HepG2 (cell line): ENCODE data around the gene TTC22. TPM values are rescaled to one million over a fixed set of nuclear protein-coding genes. Genes with fewer than 3 reads are reported as not detected.
A peak's percentile ranks its signal among the peaks of the same experiment; 100 is the strongest.

Experiments
- ATAC-seq: fragments of 200-7000 bp; cut with Tn5 transposase; 3 replicates; pipeline ENCODE4 v1.9.1; 2020; ENCODE audit warnings: mild to moderate bottlenecking, moderate library complexity
- BruUV-seq: library from RNA; stranded (reverse); fragments of 400-500 nt; replicated peaks from 2 replicates; lab custom pipeline; 2021; lab: Mats Ljungman, UMichigan
- CTCF ChIA-PET: fragments of 300-600 bp; formaldehyde crosslinking; extraction: SDS; loops from one replicate; lab custom pipeline; 2021; ENCODE audit warnings: low total read pairs, inconsistent platforms, low intra/inter-chr PET ratio; lab: Yijun Ruan, JAX
- POLR2A ChIA-PET: fragments of 350-600 bp; sonication (Branson Sonifier 250); formaldehyde crosslinking; loops from one replicate; lab custom pipeline; 2020; ENCODE audit warnings: antibody characterized with exemption, inconsistent platforms; lab: Yijun Ruan, JAX
- DNase-seq: peaks from one replicate; pipeline ENCODE4 v3.0.0-alpha.2; 2015; ENCODE audit warnings: low spot score
- FAIRE-seq: peaks from 3 replicates; lab custom pipeline; 2011; peaks lifted over from hg19 to GRCh38; lab: Jason Lieb, UNC
- H2AFZ ChIP-seq: one replicate; pipeline ENCODE4 v1.6.1; 2011; ENCODE audit warnings: low read length, inconsistent platforms
- H3K27ac ChIP-seq: fragments of 300-600 bp; 3 replicates; pipeline ENCODE4 v1.8.0; 2011; ENCODE audit warnings: mixed run types, mild to moderate bottlenecking, mixed read lengths, low read length, inconsistent platforms; ENCODE audit not compliant: insufficient read depth; ENCODE audit errors: extremely low read length
- H3K27me3 ChIP-seq, 2 experiments: fragments of 200-600 bp in 1 of 2; 2 replicates in 1 of 2; 3 replicates in 1 of 2; pipeline versions ENCODE4 v1.6.0 to v1.8.0; 2011; ENCODE audit warnings: low read length in 2 of 2, mild to moderate bottlenecking in 2 of 2, moderate library complexity in 2 of 2, inconsistent platforms in 1 of 2; ENCODE audit not compliant: insufficient read depth in 2 of 2, control insufficient read depth in 1 of 2
- H3K36me3 ChIP-seq, 2 experiments: fragments of 200-600 bp in 1 of 2; replicated peaks in 1 of 2; 2 replicates in 1 of 2; 3 replicates in 1 of 2; pipeline versions ENCODE4 v1.5.1 to v1.8.0; 2011; ENCODE audit warnings: low read length in 2 of 2, inconsistent platforms in 1 of 2; ENCODE audit not compliant: insufficient read depth in 2 of 2, control insufficient read depth in 1 of 2
- H3K4me1 ChIP-seq: 2 replicates; pipeline ENCODE4 v1.5.1; 2012; ENCODE audit warnings: low read length, inconsistent platforms; ENCODE audit not compliant: insufficient read depth
- H3K4me2 ChIP-seq: 2 replicates; pipeline ENCODE4 v1.6.0; 2011; ENCODE audit warnings: low read depth, low read length, inconsistent platforms
- H3K4me3 ChIP-seq, 3 experiments: fragments of 200-600 bp in 1 of 3; sonication (generic), shearing (Covaris generic) in 1 of 3; replicated peaks in 1 of 3; 2 replicates each; pipeline ENCODE4 v1.5.1; 2011 to 2016; ENCODE audit warnings: low read length in 3 of 3, inconsistent platforms in 2 of 3, low read depth in 2 of 3, mild to moderate bottlenecking in 2 of 3, control low read depth in 1 of 3, mixed read lengths in 1 of 3; ENCODE audit not compliant: insufficient read depth in 1 of 3
- H3K79me2 ChIP-seq: one replicate; pipeline ENCODE4 v1.6.1; 2011; ENCODE audit warnings: low read length, inconsistent platforms; ENCODE audit not compliant: insufficient read depth
- H3K9ac ChIP-seq: 2 replicates; pipeline ENCODE4 v1.6.0; 2011; ENCODE audit warnings: mild to moderate bottlenecking, low read depth, low read length, inconsistent platforms; ENCODE audit not compliant: insufficient read depth
- H3K9me3 ChIP-seq: 2 replicates; pipeline ENCODE4 v1.5.1; 2012; ENCODE audit warnings: mild to moderate bottlenecking, low read length
- H4K20me1 ChIP-seq: 2 replicates; pipeline ENCODE4 v1.6.0; 2011; ENCODE audit warnings: inconsistent platforms, mild to moderate bottlenecking, low read length, moderate library complexity; ENCODE audit not compliant: insufficient read depth
- ATF4 ChIP-seq, 2 experiments: fragments of 450-650 bp in 1 of 2; sonication (generic) in 1 of 2; formaldehyde crosslinking; IDR thresholded peaks; 2 replicates each; pipeline versions ENCODE4 v1.5.0 to v1.8.0; 2020 to 2022; ENCODE audit warnings: mild to moderate bottlenecking in 1 of 2, missing genetic modification reagents in 1 of 2
- HOXA5 ChIP-seq: sonication (generic); formaldehyde crosslinking; IDR thresholded peaks from 2 replicates; pipeline ENCODE4 v1.4.0; 2020; ENCODE audit warnings: missing genetic modification reagents
- KDM6A ChIP-seq: IDR thresholded peaks from 2 replicates; pipeline ENCODE4 v1.6.1; 2016; ENCODE audit warnings: low read depth
- MEF2D ChIP-seq: sonication (generic); formaldehyde crosslinking; IDR thresholded peaks from 2 replicates; pipeline ENCODE4 v1.5.1; 2020; ENCODE audit warnings: mild to moderate bottlenecking, missing genetic modification reagents
- PPARG ChIP-seq: conservative IDR thresholded peaks from 2 replicates; pipeline ENCODE4 v1.6.1; 2016; ENCODE audit warnings: missing biosample characterization, missing genetic modification reagents
- SOX6 ChIP-seq, 2 experiments: fragments of 450-650 bp in 1 of 2; sonication (generic) in 1 of 2; formaldehyde crosslinking in 1 of 2; IDR thresholded peaks; 2 replicates each; pipeline versions ENCODE4 v1.4.0 to v1.6.1; 2017 to 2020; ENCODE audit warnings: antibody characterized with exemption in 1 of 2, mild to moderate bottlenecking in 1 of 2, missing genetic modification reagents in 1 of 2
- ZBTB10 ChIP-seq: sonication (generic); formaldehyde crosslinking; IDR thresholded peaks from 2 replicates; pipeline ENCODE4 v1.4.0; 2020; ENCODE audit warnings: missing genetic modification reagents, borderline replicate concordance
- ZC3H4 ChIP-seq: sonication (generic); formaldehyde crosslinking; IDR thresholded peaks from 2 replicates; pipeline ENCODE4 v1.4.0; 2020; ENCODE audit warnings: missing genetic modification reagents, borderline replicate concordance
- ZNF136 ChIP-seq: sonication (generic); formaldehyde crosslinking; IDR thresholded peaks from 2 replicates; pipeline ENCODE4 v1.8.1; 2022; ENCODE audit warnings: low read depth, mild to moderate bottlenecking, moderate library complexity, missing genetic modification reagents
- ZNF235 ChIP-seq: sonication (generic); formaldehyde crosslinking; IDR thresholded peaks from 2 replicates; pipeline ENCODE4 v1.8.1; 2023; ENCODE audit warnings: mild to moderate bottlenecking, missing genetic modification reagents, borderline replicate concordance
- ZNF260 ChIP-seq: sonication (generic); formaldehyde crosslinking; IDR thresholded peaks from 2 replicates; pipeline ENCODE4 v1.4.0; 2020; ENCODE audit warnings: missing genetic modification reagents, low read depth, mild to moderate bottlenecking, borderline replicate concordance
- ZNF317 ChIP-seq: sonication (generic); formaldehyde crosslinking; IDR thresholded peaks from 2 replicates; pipeline ENCODE4 v1.5.0; 2020; ENCODE audit warnings: mild to moderate bottlenecking, missing genetic modification reagents
- ZNF430 ChIP-seq: sonication (generic); formaldehyde crosslinking; IDR thresholded peaks from 2 replicates; pipeline ENCODE4 v1.9.0; 2021; ENCODE audit warnings: mild to moderate bottlenecking, missing genetic modification reagents
- ZNF446 ChIP-seq: sonication (generic); formaldehyde crosslinking; IDR thresholded peaks from 2 replicates; pipeline ENCODE4 v1.5.0; 2020; ENCODE audit warnings: mild to moderate bottlenecking, missing genetic modification reagents
- ZNF660 ChIP-seq: sonication (generic); formaldehyde crosslinking; IDR thresholded peaks from 2 replicates; pipeline ENCODE4 v1.5.1; 2020; ENCODE audit warnings: mild to moderate bottlenecking, low read depth, missing genetic modification reagents, borderline replicate concordance
- ZNF740 ChIP-seq: sonication (generic); formaldehyde crosslinking; IDR thresholded peaks from 2 replicates; pipeline ENCODE4 v1.4.0; 2020; ENCODE audit warnings: missing genetic modification reagents
- ZNF784 ChIP-seq: sonication (generic); formaldehyde crosslinking; IDR thresholded peaks from 2 replicates; pipeline ENCODE4 v1.5.1; 2020; ENCODE audit warnings: missing genetic modification reagents, mild to moderate bottlenecking, borderline replicate concordance
- WGBS: methylation state at CpG from one replicate; pipeline ENCODE4 v1.1.6; 2017; ENCODE audit warnings: low lambda C conversion rate; 5-methylcytosine and 5-hydroxymethylcytosine counted together
- in situ Hi-C: cut with HindIII; loops from 2 replicates; pipeline ENCODE4 v1.10.0; 2017; ENCODE audit warnings: low pct_unique_long_range_greater_than_20kb; ENCODE audit not compliant: extremely low pct_ligation_motif_present
- intact Hi-C: fragments of 100-400 bp; cut with micrococcal nuclease; formaldehyde crosslinking; loops from one replicate; pipeline ENCODE4 v1.10.0; 2022; ENCODE audit not compliant: unreplicated experiment
- polyA plus RNA-seq, 8 experiments: library from polyadenylated mRNA; depleted of rRNA in 3 of 8; stranded (reverse) in 7 of 8; unstranded in 1 of 8; fragments of >200 nt; fragmentation: Illumina TruSeq in 4 of 8; extraction: Trizol in 4 of 8; gene quantifications; 2 replicates each; pipeline versions ENCODE4 v1.2.1 to v1.2.3, GENCODE V29; 2011 to 2016; ENCODE audit warnings: low read depth in 4 of 8, missing spikeins in 1 of 8, mixed read lengths in 1 of 8; ENCODE audit not compliant: insufficient read depth in 1 of 8
- total RNA-seq, 5 experiments: library from RNA; depleted of rRNA; stranded (reverse); fragments of >200 nt; fragmentation: Illumina TruSeq; extraction: Trizol; gene quantifications; 2 replicates each; pipeline ENCODE4 v1.2.3, GENCODE V29; 2016; ENCODE audit warnings: low read depth in 1 of 5

Gene TTC22
- total and polyA plus RNA-seq, 2 of the 13 experiments (the other 11 are each of a cell fraction or from before 2014, with no cell fraction given), result not detected

- TF ChIP-seq ZBTB10 (CRISPR knock-in tag), result peak; percentile 51; the same call in 1 of the 2 replicates
- TF ChIP-seq ATF4 (CRISPR knock-in tag; IDR thresholded peaks at IDR 0.05), result no peak
- peak; percentile 58; the same call in 1 of the 2 replicates for TF ChIP-seq HOXA5
- TF ChIP-seq ZNF136 (CRISPR knock-in tag), result no peak
- no peak for TF ChIP-seq ZNF446 (CRISPR knock-in tag)
- TF ChIP-seq PPARG (CRISPR knock-in tag), result no peak
- 0 out of 2 replicates have a peak, but pooled peaks have one; percentile 35 for TF ChIP-seq ZNF430
Observed at GRCh38 chr1:54764133-54764921, 36.8 kb downstream of the TTC22 start, which contains the start of gene PARS2 (continued).

- Histone ChIP-seq H3K27ac (peak overlapping the region; percentile 84), H3K4me1 (peaks cover 24% of the 10 kb centered on the region), H3K9me3 (no peaks in the 10 kb centered on the region), H4K20me1 (no peaks in the 10 kb centered on the region), H3K4me3 (peak overlapping the region; percentile 77 to 94 (median 88)), H3K27me3 (no peaks in the 10 kb centered on the region), H3K9ac (peak overlapping the region; percentile 92), H3K4me2 (peak overlapping the region; percentile 78), H3K36me3 (no peaks in the 10 kb centered on the region; a peak in 1 of 5 replicates), H2AFZ (no peak overlapping the region), H3K79me2 (peaks cover 14% of the 10 kb centered on the region)
- intact Hi-C loops, result loop anchor here (2.0 kb wide), 1 partner anchor 31 kb away; no protein-coding TSS in a partner anchor
- BruUV-seq, result TSS peak; percentile 93
- POLR2A ChIA-PET, result interaction anchor here (1.0 kb wide), 1 partner anchor 48 kb away, joined by 3 read pairs; the partner anchor contains the start of gene TTC4
- CTCF ChIA-PET, result no interaction called here
- in situ Hi-C loops, result no loop called here
- FAIRE-seq, result no peak
- peak; percentile 25 for ATAC-seq
- peak; percentile 10 for DNase-seq
- whole genome bisulfite sequencing, result 0% methylated on average over 3 of the region's 11 CpGs
- TF ChIP-seq ZNF235 (CRISPR knock-in tag), result no peak
- TF ChIP-seq ZNF260 (CRISPR knock-in tag), result no peak
- no peak for TF ChIP-seq ZNF784 (CRISPR knock-in tag)
- 0 out of 2 replicates have a peak, but pooled peaks have one; percentile 54 for TF ChIP-seq ZC3H4 (CRISPR knock-in tag)
- TF ChIP-seq SOX6 (IDR thresholded peaks at IDR 0.05), result no peak
- 0 out of 2 replicates have a peak, but pooled peaks have one; percentile 12 for TF ChIP-seq SOX6 (CRISPR knock-in tag; IDR thresholded peaks at IDR 0.05)
- TF ChIP-seq MEF2D, result 0 out of 2 replicates have a peak, but pooled peaks have one; percentile 5
- TF ChIP-seq ZNF136 (CRISPR knock-in tag), result no peak
- peak; percentile 28 for TF ChIP-seq ZNF317 (CRISPR knock-in tag)
- no peak for TF ChIP-seq ZNF660 (CRISPR knock-in tag)
- no peak for TF ChIP-seq KDM6A
- no peak for TF ChIP-seq ZNF740 (CRISPR knock-in tag)
Observed at GRCh38 chr1:54763816-54764132, 37.3 kb downstream of the TTC22 start.
